LNCAP (cell line): Measurements from ENCODE around the gene CAPN8.

Experiments used
- CTCF ChIP-seq: fragments of 450-650 bp; IDR thresholded peaks from 2 replicates; pipeline ENCODE4 v1.5.1; 2017; ENCODE audit warnings: mild to moderate bottlenecking

Gene CAPN8

GRCh38 chr1:223678841-223679240 lies 13.3 kb upstream of the CAPN8 start:
- no peak for TF ChIP-seq CTCF

- TF ChIP-seq CTCF = no peak
Measured at GRCh38 chr1:223674119-223674890, 8.8 kb upstream of the CAPN8 start.

GRCh38 chr1:223670458-223671159 lies 5.1 kb upstream of the CAPN8 start:
- TF ChIP-seq CTCF = peak; percentile 73

GRCh38 chr1:223669003-223669795 lies 3.7 kb upstream of the CAPN8 start:
- no peak for TF ChIP-seq CTCF

GRCh38 chr1:223667484-223668182 lies 2.1 kb upstream of the CAPN8 start:
- no peak for TF ChIP-seq CTCF

- TF ChIP-seq CTCF = no peak
Measured at GRCh38 chr1:223664106-223664505, 1.4 kb downstream of the CAPN8 start.

GRCh38 chr1:223662943-223663342 lies 2.6 kb downstream of the CAPN8 start:
- TF ChIP-seq CTCF = no peak
